ENCODE data around the gene SAP30BP.

Gene SAP30BP

DNA sequence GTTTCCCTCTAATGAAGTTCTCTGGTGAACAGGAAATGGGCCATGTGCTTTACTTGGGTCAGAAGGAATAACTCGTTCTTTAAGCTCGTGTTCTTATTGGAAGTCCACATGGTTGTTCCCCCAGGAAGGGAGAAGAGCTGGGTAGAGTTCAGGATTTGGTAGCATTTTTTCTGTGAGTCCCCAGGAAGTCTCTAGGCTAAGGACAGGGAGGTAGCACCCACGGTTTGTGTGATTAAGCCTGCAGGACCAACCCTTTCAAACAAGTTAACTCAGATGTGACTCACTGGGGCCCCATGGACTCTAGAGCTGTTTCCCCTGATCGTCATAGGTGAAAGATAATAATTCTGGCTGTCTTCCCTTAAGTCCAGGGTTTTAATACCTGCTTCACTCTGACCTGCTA is 16.4 kb downstream of the SAP30BP start:
- H2AFZ ChIP-seq (ENCODE audit: low read depth, low read length), result no peak overlapping the region
- TF ChIP-seq, protein P1, sequence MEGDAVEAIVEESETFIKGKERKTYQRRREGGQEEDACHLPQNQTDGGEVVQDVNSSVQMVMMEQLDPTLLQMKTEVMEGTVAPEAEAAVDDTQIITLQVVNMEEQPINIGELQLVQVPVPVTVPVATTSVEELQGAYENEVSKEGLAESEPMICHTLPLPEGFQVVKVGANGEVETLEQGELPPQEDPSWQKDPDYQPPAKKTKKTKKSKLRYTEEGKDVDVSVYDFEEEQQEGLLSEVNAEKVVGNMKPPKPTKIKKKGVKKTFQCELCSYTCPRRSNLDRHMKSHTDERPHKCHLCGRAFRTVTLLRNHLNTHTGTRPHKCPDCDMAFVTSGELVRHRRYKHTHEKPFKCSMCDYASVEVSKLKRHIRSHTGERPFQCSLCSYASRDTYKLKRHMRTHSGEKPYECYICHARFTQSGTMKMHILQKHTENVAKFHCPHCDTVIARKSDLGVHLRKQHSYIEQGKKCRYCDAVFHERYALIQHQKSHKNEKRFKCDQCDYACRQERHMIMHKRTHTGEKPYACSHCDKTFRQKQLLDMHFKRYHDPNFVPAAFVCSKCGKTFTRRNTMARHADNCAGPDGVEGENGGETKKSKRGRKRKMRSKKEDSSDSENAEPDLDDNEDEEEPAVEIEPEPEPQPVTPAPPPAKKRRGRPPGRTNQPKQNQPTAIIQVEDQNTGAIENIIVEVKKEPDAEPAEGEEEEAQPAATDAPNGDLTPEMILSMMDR (IDR thresholded peaks at IDR 0.05; ENCODE audit: borderline replicate concordance, extremely low read depth, low read length, poor library complexity, severe bottlenecking), result no peak
- TF ChIP-seq EZH2 (IDR thresholded peaks at IDR 0.05; ENCODE audit: borderline replicate concordance, low read depth, low read length, severe bottlenecking), result no peak
- H3K9me3 ChIP-seq (ENCODE audit: insufficient read depth, low read length, severe bottlenecking), result no peaks in the 10 kb centered on the region
- peaks cover 47% of the 10 kb centered on the region for H4K20me1 ChIP-seq (ENCODE audit: insufficient read depth, low read length)
- no peaks in the 10 kb centered on the region for H3K4me1 ChIP-seq (ENCODE audit: insufficient read depth, low read length)
- DNase-seq (no peak), ATAC-seq (ENCODE audit: insufficient read depth, low read depth) (no peak)
- no peak overlapping the region for H3K9ac ChIP-seq (ENCODE audit: low read depth, low read length)
- H3K79me2 ChIP-seq (ENCODE audit: insufficient read depth, low read length), result peaks cover 85% of the 10 kb centered on the region
- no peak overlapping the region for H3K4me2 ChIP-seq (ENCODE audit: insufficient read depth, low read length)
- no peak overlapping the region for H3K4me3 ChIP-seq (ENCODE audit: low read depth in 1 of 2, low read length in 2 of 2)
- no peaks in the 10 kb centered on the region for H3K27me3 ChIP-seq (ENCODE audit: insufficient read depth, low read length, poor library complexity)
- no peak overlapping the region for H3K27ac ChIP-seq (ENCODE audit: low read length)
- peaks cover 57% of the 10 kb centered on the region for H3K36me3 ChIP-seq (ENCODE audit: insufficient read depth, low read length)

DNA sequence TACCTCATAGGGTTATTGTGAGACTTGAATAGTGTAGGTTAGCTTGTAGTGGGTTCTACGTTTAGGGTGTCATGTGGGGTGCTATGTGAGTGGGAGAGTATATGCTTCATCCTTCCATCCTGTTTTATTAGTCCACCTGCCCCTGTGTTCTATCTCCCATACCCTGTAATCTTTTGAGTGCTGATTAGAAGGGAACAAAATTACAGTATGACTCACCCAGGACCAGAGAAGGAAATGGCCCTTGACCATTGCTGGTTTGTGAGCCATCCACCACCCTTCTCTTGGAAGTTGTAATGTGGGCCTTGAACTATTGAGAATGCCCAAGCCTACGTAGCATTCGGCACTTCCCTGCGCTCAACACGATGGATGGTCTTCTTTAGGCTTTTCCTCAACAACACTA is 17.1 kb downstream of the SAP30BP start:
- H3K9ac ChIP-seq (ENCODE audit: low read depth, low read length), result no peak overlapping the region
- ATAC-seq (ENCODE audit: insufficient read depth, low read depth), result no peak
- H3K79me2 ChIP-seq (ENCODE audit: insufficient read depth, low read length), result peaks cover 89% of the 10 kb centered on the region

DNA sequence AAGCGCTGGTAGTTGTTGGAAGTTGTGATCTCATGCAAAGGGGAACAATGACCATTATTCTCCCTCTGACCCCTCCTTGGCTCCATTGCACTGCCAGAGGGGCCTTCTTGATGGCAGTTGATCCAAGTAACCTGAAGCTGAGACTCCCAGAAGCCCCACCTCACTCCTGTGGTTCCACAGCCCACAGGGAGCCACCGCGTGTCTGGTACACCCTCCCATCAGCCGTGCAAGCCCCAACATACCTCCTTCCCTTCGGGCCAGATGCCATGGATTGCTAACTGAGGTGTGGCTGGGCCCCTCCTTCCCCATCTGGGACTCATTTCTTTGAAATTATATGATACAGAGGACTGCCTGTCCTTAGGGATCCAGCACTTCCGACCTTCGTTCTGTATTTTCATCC is 17.8 kb downstream of the SAP30BP start:
- peaks cover 89% of the 10 kb centered on the region for H3K79me2 ChIP-seq (ENCODE audit: insufficient read depth, low read length)
- no peaks in the 10 kb centered on the region for H3K4me1 ChIP-seq (ENCODE audit: insufficient read depth, low read length)
- H3K27me3 ChIP-seq (ENCODE audit: insufficient read depth, low read length, poor library complexity), result no peaks in the 10 kb centered on the region
- no peak for TF ChIP-seq EZH2 (IDR thresholded peaks at IDR 0.05; ENCODE audit: borderline replicate concordance, low read depth, low read length, severe bottlenecking)
- TF ChIP-seq, protein P1 (IDR thresholded peaks at IDR 0.05; ENCODE audit: borderline replicate concordance, extremely low read depth, low read length, poor library complexity, severe bottlenecking), result no peak
- ATAC-seq (ENCODE audit: insufficient read depth, low read depth) (no peak), DNase-seq (no peak)
- H3K4me3 ChIP-seq (ENCODE audit: low read depth in 1 of 2, low read length in 2 of 2), result no peak overlapping the region
- H3K36me3 ChIP-seq (ENCODE audit: insufficient read depth, low read length), result peaks cover 48% of the 10 kb centered on the region
- no peak overlapping the region for H3K27ac ChIP-seq (ENCODE audit: low read length)
- peaks cover 55% of the 10 kb centered on the region for H4K20me1 ChIP-seq (ENCODE audit: insufficient read depth, low read length)
- no peak overlapping the region for H2AFZ ChIP-seq (ENCODE audit: low read depth, low read length)
- H3K9ac ChIP-seq (ENCODE audit: low read depth, low read length), result no peak overlapping the region
- no peak overlapping the region for H3K4me2 ChIP-seq (ENCODE audit: insufficient read depth, low read length)
- no peaks in the 10 kb centered on the region for H3K9me3 ChIP-seq (ENCODE audit: insufficient read depth, low read length, severe bottlenecking)

More for the DNA sequence above, 17.1 kb downstream of the SAP30BP start:
- no peak for DNase-seq
- no peaks in the 10 kb centered on the region for H3K4me1 ChIP-seq (ENCODE audit: insufficient read depth, low read length)
- no peaks in the 10 kb centered on the region for H3K9me3 ChIP-seq (ENCODE audit: insufficient read depth, low read length, severe bottlenecking)
- peaks cover 52% of the 10 kb centered on the region for H4K20me1 ChIP-seq (ENCODE audit: insufficient read depth, low read length)
- peaks cover 55% of the 10 kb centered on the region for H3K36me3 ChIP-seq (ENCODE audit: insufficient read depth, low read length)
- H3K4me2 ChIP-seq (ENCODE audit: insufficient read depth, low read length), result no peak overlapping the region
- no peak overlapping the region for H3K27ac ChIP-seq (ENCODE audit: low read length)
- H3K4me3 ChIP-seq (ENCODE audit: low read depth in 1 of 2, low read length in 2 of 2), result no peak overlapping the region
- H2AFZ ChIP-seq (ENCODE audit: low read depth, low read length), result no peak overlapping the region
- TF ChIP-seq, protein P1 (IDR thresholded peaks at IDR 0.05; ENCODE audit: borderline replicate concordance, extremely low read depth, low read length, poor library complexity, severe bottlenecking), result no peak
- H3K27me3 ChIP-seq (ENCODE audit: insufficient read depth, low read length, poor library complexity), result no peaks in the 10 kb centered on the region

DNA sequence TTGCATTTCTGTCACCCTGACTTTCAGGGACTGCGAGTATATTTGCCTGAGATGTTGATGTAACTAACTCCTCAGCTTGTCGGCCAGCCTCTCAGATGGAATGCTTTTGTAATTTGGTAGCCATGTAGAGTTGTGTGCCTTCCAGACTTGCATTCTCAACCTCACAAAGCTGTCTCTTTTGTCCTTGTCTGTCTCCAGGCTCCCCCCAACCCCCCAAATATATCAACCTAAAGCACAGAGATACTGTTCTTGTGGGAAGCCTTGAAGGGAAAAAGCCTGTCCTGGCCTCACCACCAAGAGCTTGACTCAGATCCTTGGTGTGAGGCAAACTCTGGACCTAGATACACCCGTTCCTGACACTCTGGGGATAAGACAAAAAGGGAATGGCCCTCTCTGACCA is 18.4 kb downstream of the SAP30BP start:
- H3K4me3 ChIP-seq (ENCODE audit: low read depth in 1 of 2, low read length in 2 of 2), result no peak overlapping the region
- H3K27me3 ChIP-seq (ENCODE audit: insufficient read depth, low read length, poor library complexity), result no peaks in the 10 kb centered on the region
- no peak overlapping the region for H3K4me2 ChIP-seq (ENCODE audit: insufficient read depth, low read length)
- no peaks in the 10 kb centered on the region for H3K4me1 ChIP-seq (ENCODE audit: insufficient read depth, low read length)
- H3K27ac ChIP-seq (ENCODE audit: low read length), result no peak overlapping the region
- H2AFZ ChIP-seq (ENCODE audit: low read depth, low read length), result no peak overlapping the region
- peaks cover 47% of the 10 kb centered on the region for H3K36me3 ChIP-seq (ENCODE audit: insufficient read depth, low read length)
- DNase-seq (no peak), ATAC-seq (ENCODE audit: insufficient read depth, low read depth) (no peak)
- H3K79me2 ChIP-seq (ENCODE audit: insufficient read depth, low read length), result peaks cover 88% of the 10 kb centered on the region
- H3K9me3 ChIP-seq (ENCODE audit: insufficient read depth, low read length, severe bottlenecking), result no peaks in the 10 kb centered on the region
- peaks cover 57% of the 10 kb centered on the region for H4K20me1 ChIP-seq (ENCODE audit: insufficient read depth, low read length)
- TF ChIP-seq, protein P1 (IDR thresholded peaks at IDR 0.05; ENCODE audit: borderline replicate concordance, extremely low read depth, low read length, poor library complexity, severe bottlenecking), result no peak
- no peak for TF ChIP-seq EZH2 (IDR thresholded peaks at IDR 0.05; ENCODE audit: borderline replicate concordance, low read depth, low read length, severe bottlenecking)
- no peak overlapping the region for H3K9ac ChIP-seq (ENCODE audit: low read depth, low read length)
